ENCODE data around the gene PARL.

DNA sequence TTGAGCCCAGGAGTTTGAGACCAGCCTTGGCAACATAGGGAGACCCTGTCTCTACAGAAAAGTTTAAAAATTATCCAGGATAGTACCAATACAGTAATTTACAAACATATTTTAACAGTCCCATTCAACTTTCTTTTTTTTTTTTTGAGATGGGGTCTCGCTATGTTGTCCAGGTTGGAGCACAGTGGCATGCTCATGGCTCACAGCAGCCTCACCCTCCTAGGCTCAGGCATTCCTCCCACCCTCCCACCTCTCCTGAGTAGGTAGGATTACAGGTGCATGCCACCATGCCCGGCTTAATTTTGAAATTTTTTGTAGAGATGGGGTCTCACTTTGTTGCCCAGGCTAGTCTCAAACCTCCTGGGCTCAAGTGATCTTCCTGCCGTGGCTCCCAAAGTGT, 46.8 kb downstream of the PARL start:
- TF ChIP-seq GATA2 (IDR thresholded peaks at IDR 0.05; ENCODE audit: low read depth, low read length) = no peak
- TF ChIP-seq GATA3 (IDR thresholded peaks at IDR 0.05; ENCODE audit: low read depth, low read length) = no peak
